ENCODE measurements around the gene HPCAL1. TPM values are rescaled to one million over a fixed set of nuclear protein-coding genes. Genes with fewer than 3 reads are reported as not detected.

Gene HPCAL1
- total RNA-seq, 1 experiment from 2014 or later, result 35.1 TPM

GRCh38 chr2:10282611-10283105 lies 20.0 kb upstream of the HPCAL1 start:
- H3K4me1 Mint-ChIP-seq (ENCODE audit: low read depth, unreplicated experiment), result peaks cover 72% of the 10 kb centered on the region
- no peaks in the 10 kb centered on the region for H3K27me3 Mint-ChIP-seq (ENCODE audit: unreplicated experiment)
- intact Hi-C loops (cut with micrococcal nuclease; ENCODE audit: unreplicated experiment), result no loop called here
- no peak for TF ChIP-seq CTCF (IDR thresholded peaks at IDR 0.05; ENCODE audit: unreplicated experiment)
- DNase-seq, result no peak
- H3K27ac Mint-ChIP-seq (ENCODE audit: unreplicated experiment), result peak overlapping the region; percentile 80
- CTCF ChIA-PET, result interaction anchor here (0.6 to 1.1 kb wide), 2 partner anchors 49 to 84 kb away, joined by 3 to 6 read pairs; no protein-coding TSS in a partner anchor
- H3K4me3 Mint-ChIP-seq (ENCODE audit: low read depth, unreplicated experiment), result peak overlapping the region; percentile 18
- peaks cover 3% of the 10 kb centered on the region for H3K9me3 Mint-ChIP-seq (ENCODE audit: low read depth, unreplicated experiment)
- BruUV-seq (replicated peaks), result TSS peak; percentile 90
- peaks cover 16% of the 10 kb centered on the region for H3K36me3 Mint-ChIP-seq (ENCODE audit: insufficient read depth, unreplicated experiment)

- intact Hi-C loops (cut with micrococcal nuclease; ENCODE audit: unreplicated experiment), result no loop called here
- no TSS peak for BruUV-seq (replicated peaks)
These were observed 19.3 kb upstream of the HPCAL1 start for GRCh38 chr2:10283106-10284062.

GRCh38 chr2:10284108-10284870 lies 18.4 kb upstream of the HPCAL1 start:
- H3K9me3 Mint-ChIP-seq (ENCODE audit: low read depth, unreplicated experiment), result peaks cover 3% of the 10 kb centered on the region
- intact Hi-C loops (cut with micrococcal nuclease; ENCODE audit: unreplicated experiment), result no loop called here
- H3K4me3 Mint-ChIP-seq (ENCODE audit: low read depth, unreplicated experiment), result no peak overlapping the region
- TF ChIP-seq CTCF (IDR thresholded peaks at IDR 0.05; ENCODE audit: unreplicated experiment), result no peak
- H3K36me3 Mint-ChIP-seq (ENCODE audit: insufficient read depth, unreplicated experiment), result peaks cover 16% of the 10 kb centered on the region
- peaks cover 60% of the 10 kb centered on the region for H3K4me1 Mint-ChIP-seq (ENCODE audit: low read depth, unreplicated experiment)
- BruUV-seq (replicated peaks), result no TSS peak
- CTCF ChIA-PET, result interaction anchor here (0.6 to 1.7 kb wide), 5 partner anchors 14 to 1442 kb away, joined by 3 to 7 read pairs (median 4); no protein-coding TSS in a partner anchor
- peak overlapping the region; percentile 80 for H3K27ac Mint-ChIP-seq (ENCODE audit: unreplicated experiment)
- DNase-seq, result no peak
- H3K27me3 Mint-ChIP-seq (ENCODE audit: unreplicated experiment), result no peaks in the 10 kb centered on the region

More at GRCh38 chr2:10283106-10284062, 19.3 kb upstream of the HPCAL1 start:
- no peaks in the 10 kb centered on the region for H3K27me3 Mint-ChIP-seq (ENCODE audit: unreplicated experiment)
- no peak for TF ChIP-seq CTCF (IDR thresholded peaks at IDR 0.05; ENCODE audit: unreplicated experiment)
- peak overlapping the region; percentile 18 for H3K4me3 Mint-ChIP-seq (ENCODE audit: low read depth, unreplicated experiment)
- CTCF ChIA-PET, result interaction anchor here (0.6 to 1.1 kb wide), 4 partner anchors 32 to 1441 kb away, joined by 3 to 7 read pairs (median 4); no protein-coding TSS in a partner anchor
- H3K4me1 Mint-ChIP-seq (ENCODE audit: low read depth, unreplicated experiment), result peaks cover 65% of the 10 kb centered on the region
- peak overlapping the region; percentile 80 for H3K27ac Mint-ChIP-seq (ENCODE audit: unreplicated experiment)
- DNase-seq, result peak; percentile 71
- H3K9me3 Mint-ChIP-seq (ENCODE audit: low read depth, unreplicated experiment), result peaks cover 3% of the 10 kb centered on the region
- H3K36me3 Mint-ChIP-seq (ENCODE audit: insufficient read depth, unreplicated experiment), result peaks cover 16% of the 10 kb centered on the region

- Mint-ChIP-seq H3K27me3 (ENCODE audit: unreplicated experiment) (no peaks in the 10 kb centered on the region), H3K9me3 (ENCODE audit: low read depth, unreplicated experiment) (peaks cover 3% of the 10 kb centered on the region), H3K4me1 (ENCODE audit: low read depth, unreplicated experiment) (peaks cover 59% of the 10 kb centered on the region), H3K36me3 (ENCODE audit: insufficient read depth, unreplicated experiment) (peaks cover 19% of the 10 kb centered on the region), H3K4me3 (ENCODE audit: low read depth, unreplicated experiment) (peak overlapping the region; percentile 26), H3K27ac (ENCODE audit: unreplicated experiment) (peak overlapping the region; percentile 21)
- CTCF ChIA-PET, result interaction anchor here (1.3 to 1.7 kb wide), 2 partner anchors 15 to 124 kb away, joined by 3 to 5 read pairs; no protein-coding TSS in a partner anchor
- no TSS peak for BruUV-seq (replicated peaks)
- no peak for TF ChIP-seq CTCF (IDR thresholded peaks at IDR 0.05; ENCODE audit: unreplicated experiment)
- intact Hi-C loops (cut with micrococcal nuclease; ENCODE audit: unreplicated experiment), result no loop called here
- DNase-seq, result no peak
These were observed 17.5 kb upstream of the HPCAL1 start for GRCh38 chr2:10285191-10285555.
